Upper lobe of left lung (tissue), 4 donors: ENCODE results near the gene ANO10.

ENCODE experiments used
- EP300 ChIP-seq, 4 donors: sonication (generic); formaldehyde crosslinking; IDR thresholded peaks; one replicate each; pipeline ENCODE4 v1.5.1; 2017; ENCODE audit warnings: antibody characterized with exemption in 4 of 4, control low read depth in 2 of 4
- POLR2A ChIP-seq, 4 donors: fragments of 450-650 bp; IDR thresholded peaks; one replicate each; pipeline ENCODE4 v1.5.1; 2016 to 2017; ENCODE audit warnings: antibody characterized with exemption in 4 of 4, mild to moderate bottlenecking in 2 of 4
- POLR2AphosphoS5 ChIP-seq, 2 donors: sonication (generic); formaldehyde crosslinking; IDR thresholded peaks; one replicate each; pipeline ENCODE4 v1.5.1; 2017; ENCODE audit warnings: antibody characterized with exemption in 2 of 2
- TF ChIP-seq, protein P1 (sequence below), 6 experiments: fragments of 450-650 bp in 4 of 6; fragments of 200-600 bp in 2 of 6; sonication (generic) in 2 of 6; IDR thresholded peaks; one replicate each; pipeline ENCODE4 v1.5.1; 2016 to 2019; ENCODE audit warnings: antibody characterized with exemption in 6 of 6

DNA sequence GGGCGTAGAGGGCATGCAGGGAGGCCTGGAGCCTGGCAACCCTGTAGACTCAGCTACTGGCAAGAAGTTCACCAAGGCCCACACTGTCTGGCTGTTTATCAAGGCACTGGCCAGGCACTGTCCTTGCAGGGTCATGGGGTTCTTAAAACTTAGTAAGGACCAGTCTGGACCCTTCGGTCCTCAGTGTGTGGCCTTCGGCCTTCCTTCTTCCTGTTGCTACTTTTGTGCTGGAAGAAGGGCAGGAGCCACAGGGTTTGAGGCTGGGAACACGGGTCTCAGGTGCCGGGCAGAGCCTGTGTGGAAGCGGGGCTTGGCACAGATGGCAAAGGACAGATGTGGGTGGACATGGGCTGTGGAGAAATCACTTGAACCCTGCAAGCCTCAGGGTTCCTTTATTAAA, 258.9 kb downstream of the ANO10 start:
- TF ChIP-seq POLR2A (IDR thresholded peaks at IDR 0.05): no peak
- TF ChIP-seq, protein P1, sequence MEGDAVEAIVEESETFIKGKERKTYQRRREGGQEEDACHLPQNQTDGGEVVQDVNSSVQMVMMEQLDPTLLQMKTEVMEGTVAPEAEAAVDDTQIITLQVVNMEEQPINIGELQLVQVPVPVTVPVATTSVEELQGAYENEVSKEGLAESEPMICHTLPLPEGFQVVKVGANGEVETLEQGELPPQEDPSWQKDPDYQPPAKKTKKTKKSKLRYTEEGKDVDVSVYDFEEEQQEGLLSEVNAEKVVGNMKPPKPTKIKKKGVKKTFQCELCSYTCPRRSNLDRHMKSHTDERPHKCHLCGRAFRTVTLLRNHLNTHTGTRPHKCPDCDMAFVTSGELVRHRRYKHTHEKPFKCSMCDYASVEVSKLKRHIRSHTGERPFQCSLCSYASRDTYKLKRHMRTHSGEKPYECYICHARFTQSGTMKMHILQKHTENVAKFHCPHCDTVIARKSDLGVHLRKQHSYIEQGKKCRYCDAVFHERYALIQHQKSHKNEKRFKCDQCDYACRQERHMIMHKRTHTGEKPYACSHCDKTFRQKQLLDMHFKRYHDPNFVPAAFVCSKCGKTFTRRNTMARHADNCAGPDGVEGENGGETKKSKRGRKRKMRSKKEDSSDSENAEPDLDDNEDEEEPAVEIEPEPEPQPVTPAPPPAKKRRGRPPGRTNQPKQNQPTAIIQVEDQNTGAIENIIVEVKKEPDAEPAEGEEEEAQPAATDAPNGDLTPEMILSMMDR (IDR thresholded peaks at IDR 0.05): no peak
- no peak for TF ChIP-seq POLR2AphosphoS5 (IDR thresholded peaks at IDR 0.05)
- no peak for TF ChIP-seq EP300 (IDR thresholded peaks at IDR 0.05)
